ENCODE results near the gene WFIKKN1.
A peak's percentile ranks its signal among the peaks of the same experiment; 100 is the strongest.

The WFIKKN1 gene

DNA sequence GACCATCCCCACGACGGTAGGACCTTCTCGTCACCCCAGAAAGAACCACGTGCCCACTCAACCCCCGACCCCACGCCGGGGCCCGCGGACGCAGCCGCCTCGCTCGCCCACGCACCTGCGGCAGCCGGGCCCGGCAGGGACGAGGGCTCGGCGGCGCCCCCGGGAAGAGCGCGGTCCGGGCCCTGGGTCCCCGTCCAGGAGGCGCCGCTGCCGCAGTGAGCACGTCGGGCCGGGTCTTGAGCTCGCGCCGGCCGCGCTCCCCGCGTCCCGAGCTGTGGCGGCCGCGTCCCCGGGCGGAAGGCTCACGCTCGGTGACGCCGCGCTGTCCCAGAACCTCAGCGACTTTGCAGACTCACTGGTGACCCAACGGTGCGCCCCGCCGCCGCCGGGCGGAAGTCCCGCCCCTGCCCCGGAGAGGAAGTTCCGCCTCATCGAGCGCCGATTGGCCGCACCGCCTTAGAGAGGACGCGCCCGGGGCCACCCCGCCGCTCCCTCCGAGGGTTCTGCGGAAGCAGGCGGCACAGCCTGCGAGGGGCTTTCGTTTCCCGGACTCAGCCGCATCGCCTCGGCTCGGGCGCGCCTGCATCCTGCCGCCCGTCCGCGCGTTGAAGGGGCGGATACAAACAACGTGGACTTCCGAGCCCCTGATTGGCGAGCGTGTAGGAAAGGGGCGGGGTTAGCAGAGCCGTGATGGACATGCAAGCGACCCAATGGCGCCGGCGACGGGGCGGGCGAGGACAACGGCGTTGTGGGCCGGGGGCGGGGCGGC is 41.7 kb upstream of the WFIKKN1 start (continued):
- TF ChIP-seq, protein P1, sequence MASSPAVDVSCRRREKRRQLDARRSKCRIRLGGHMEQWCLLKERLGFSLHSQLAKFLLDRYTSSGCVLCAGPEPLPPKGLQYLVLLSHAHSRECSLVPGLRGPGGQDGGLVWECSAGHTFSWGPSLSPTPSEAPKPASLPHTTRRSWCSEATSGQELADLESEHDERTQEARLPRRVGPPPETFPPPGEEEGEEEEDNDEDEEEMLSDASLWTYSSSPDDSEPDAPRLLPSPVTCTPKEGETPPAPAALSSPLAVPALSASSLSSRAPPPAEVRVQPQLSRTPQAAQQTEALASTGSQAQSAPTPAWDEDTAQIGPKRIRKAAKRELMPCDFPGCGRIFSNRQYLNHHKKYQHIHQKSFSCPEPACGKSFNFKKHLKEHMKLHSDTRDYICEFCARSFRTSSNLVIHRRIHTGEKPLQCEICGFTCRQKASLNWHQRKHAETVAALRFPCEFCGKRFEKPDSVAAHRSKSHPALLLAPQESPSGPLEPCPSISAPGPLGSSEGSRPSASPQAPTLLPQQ (tag by site-specific recombination; IDR thresholded peaks at IDR 0.05): no peak
- TF ChIP-seq YY1 (tag by site-specific recombination; IDR thresholded peaks at IDR 0.05): peak; percentile 53; the same call in 1 of the 2 replicates
- TF ChIP-seq, protein P2, sequence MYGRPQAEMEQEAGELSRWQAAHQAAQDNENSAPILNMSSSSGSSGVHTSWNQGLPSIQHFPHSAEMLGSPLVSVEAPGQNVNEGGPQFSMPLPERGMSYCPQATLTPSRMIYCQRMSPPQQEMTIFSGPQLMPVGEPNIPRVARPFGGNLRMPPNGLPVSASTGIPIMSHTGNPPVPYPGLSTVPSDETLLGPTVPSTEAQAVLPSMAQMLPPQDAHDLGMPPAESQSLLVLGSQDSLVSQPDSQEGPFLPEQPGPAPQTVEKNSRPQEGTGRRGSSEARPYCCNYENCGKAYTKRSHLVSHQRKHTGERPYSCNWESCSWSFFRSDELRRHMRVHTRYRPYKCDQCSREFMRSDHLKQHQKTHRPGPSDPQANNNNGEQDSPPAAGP (tag by site-specific recombination; IDR thresholded peaks at IDR 0.05): no peak
- TF ChIP-seq ZFHX2 (tag by site-specific recombination; conservative IDR thresholded peaks at IDR 0.05): peak; percentile 72
- no peak for TF ChIP-seq ZNF121 (tag by site-specific recombination; IDR thresholded peaks at IDR 0.05)
- no peak for TF ChIP-seq ZNF560 (tag by site-specific recombination; IDR thresholded peaks at IDR 0.05; ENCODE audit: borderline replicate concordance)
- TF ChIP-seq KLF10 (tag by site-specific recombination; IDR thresholded peaks at IDR 0.05): 0 out of 2 replicates have a peak, but pooled peaks have one; percentile 20
- no peak for TF ChIP-seq ZNF202 (tag by site-specific recombination; IDR thresholded peaks at IDR 0.05; ENCODE audit: borderline replicate concordance)
- no peak for TF ChIP-seq ZNF211 (tag by site-specific recombination; IDR thresholded peaks at IDR 0.05; ENCODE audit: low read depth)
- TF ChIP-seq ZNF660 (tag by site-specific recombination; IDR thresholded peaks at IDR 0.05): 0 out of 2 replicates have a peak, but pooled peaks have one; percentile 50
- TF ChIP-seq ZNF514 (tag by site-specific recombination; IDR thresholded peaks at IDR 0.05): no peak
- TF ChIP-seq, protein P3, sequence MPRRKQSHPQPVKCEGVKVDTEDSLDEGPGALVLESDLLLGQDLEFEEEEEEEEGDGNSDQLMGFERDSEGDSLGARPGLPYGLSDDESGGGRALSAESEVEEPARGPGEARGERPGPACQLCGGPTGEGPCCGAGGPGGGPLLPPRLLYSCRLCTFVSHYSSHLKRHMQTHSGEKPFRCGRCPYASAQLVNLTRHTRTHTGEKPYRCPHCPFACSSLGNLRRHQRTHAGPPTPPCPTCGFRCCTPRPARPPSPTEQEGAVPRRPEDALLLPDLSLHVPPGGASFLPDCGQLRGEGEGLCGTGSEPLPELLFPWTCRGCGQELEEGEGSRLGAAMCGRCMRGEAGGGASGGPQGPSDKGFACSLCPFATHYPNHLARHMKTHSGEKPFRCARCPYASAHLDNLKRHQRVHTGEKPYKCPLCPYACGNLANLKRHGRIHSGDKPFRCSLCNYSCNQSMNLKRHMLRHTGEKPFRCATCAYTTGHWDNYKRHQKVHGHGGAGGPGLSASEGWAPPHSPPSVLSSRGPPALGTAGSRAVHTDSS (tag by site-specific recombination; IDR thresholded peaks at IDR 0.05): no peak
- TF ChIP-seq ZBTB8A (tag by site-specific recombination; IDR thresholded peaks at IDR 0.05): peak; percentile 84
- TF ChIP-seq ZNF416 (tag by site-specific recombination; IDR thresholded peaks at IDR 0.05): no peak
- peak; percentile 37 for TF ChIP-seq ZBTB20 (tag by site-specific recombination; IDR thresholded peaks at IDR 0.05)
- TF ChIP-seq, protein P4, sequence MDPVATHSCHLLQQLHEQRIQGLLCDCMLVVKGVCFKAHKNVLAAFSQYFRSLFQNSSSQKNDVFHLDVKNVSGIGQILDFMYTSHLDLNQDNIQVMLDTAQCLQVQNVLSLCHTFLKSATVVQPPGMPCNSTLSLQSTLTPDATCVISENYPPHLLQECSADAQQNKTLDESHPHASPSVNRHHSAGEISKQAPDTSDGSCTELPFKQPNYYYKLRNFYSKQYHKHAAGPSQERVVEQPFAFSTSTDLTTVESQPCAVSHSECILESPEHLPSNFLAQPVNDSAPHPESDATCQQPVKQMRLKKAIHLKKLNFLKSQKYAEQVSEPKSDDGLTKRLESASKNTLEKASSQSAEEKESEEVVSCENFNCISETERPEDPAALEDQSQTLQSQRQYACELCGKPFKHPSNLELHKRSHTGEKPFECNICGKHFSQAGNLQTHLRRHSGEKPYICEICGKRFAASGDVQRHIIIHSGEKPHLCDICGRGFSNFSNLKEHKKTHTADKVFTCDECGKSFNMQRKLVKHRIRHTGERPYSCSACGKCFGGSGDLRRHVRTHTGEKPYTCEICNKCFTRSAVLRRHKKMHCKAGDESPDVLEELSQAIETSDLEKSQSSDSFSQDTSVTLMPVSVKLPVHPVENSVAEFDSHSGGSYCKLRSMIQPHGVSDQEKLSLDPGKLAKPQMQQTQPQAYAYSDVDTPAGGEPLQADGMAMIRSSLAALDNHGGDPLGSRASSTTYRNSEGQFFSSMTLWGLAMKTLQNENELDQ (tag by site-specific recombination; IDR thresholded peaks at IDR 0.05; ENCODE audit: low read depth): no peak
- TF ChIP-seq, protein P5, sequence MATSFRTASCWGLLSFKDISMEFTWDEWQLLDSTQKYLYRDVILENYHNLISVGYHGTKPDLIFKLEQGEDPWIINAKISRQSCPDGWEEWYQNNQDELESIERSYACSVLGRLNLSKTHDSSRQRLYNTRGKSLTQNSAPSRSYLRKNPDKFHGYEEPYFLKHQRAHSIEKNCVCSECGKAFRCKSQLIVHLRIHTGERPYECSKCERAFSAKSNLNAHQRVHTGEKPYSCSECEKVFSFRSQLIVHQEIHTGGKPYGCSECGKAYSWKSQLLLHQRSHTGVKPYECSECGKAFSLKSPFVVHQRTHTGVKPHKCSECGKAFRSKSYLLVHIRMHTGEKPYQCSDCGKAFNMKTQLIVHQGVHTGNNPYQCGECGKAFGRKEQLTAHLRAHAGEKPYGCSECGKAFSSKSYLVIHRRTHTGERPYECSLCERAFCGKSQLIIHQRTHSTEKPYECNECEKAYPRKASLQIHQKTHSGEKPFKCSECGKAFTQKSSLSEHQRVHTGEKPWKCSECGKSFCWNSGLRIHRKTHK (tag by site-specific recombination; IDR thresholded peaks at IDR 0.05): no peak
- peak; percentile 0; the same call in 1 of the 2 replicates for TF ChIP-seq ZNF600 (tag by site-specific recombination; IDR thresholded peaks at IDR 0.05)
- TF ChIP-seq ZNF10 (tag by site-specific recombination; IDR thresholded peaks at IDR 0.05): no peak
- TF ChIP-seq SCRT1 (tag by site-specific recombination; IDR thresholded peaks at IDR 0.05; ENCODE audit: borderline replicate concordance): no peak
- TF ChIP-seq, protein P6, sequence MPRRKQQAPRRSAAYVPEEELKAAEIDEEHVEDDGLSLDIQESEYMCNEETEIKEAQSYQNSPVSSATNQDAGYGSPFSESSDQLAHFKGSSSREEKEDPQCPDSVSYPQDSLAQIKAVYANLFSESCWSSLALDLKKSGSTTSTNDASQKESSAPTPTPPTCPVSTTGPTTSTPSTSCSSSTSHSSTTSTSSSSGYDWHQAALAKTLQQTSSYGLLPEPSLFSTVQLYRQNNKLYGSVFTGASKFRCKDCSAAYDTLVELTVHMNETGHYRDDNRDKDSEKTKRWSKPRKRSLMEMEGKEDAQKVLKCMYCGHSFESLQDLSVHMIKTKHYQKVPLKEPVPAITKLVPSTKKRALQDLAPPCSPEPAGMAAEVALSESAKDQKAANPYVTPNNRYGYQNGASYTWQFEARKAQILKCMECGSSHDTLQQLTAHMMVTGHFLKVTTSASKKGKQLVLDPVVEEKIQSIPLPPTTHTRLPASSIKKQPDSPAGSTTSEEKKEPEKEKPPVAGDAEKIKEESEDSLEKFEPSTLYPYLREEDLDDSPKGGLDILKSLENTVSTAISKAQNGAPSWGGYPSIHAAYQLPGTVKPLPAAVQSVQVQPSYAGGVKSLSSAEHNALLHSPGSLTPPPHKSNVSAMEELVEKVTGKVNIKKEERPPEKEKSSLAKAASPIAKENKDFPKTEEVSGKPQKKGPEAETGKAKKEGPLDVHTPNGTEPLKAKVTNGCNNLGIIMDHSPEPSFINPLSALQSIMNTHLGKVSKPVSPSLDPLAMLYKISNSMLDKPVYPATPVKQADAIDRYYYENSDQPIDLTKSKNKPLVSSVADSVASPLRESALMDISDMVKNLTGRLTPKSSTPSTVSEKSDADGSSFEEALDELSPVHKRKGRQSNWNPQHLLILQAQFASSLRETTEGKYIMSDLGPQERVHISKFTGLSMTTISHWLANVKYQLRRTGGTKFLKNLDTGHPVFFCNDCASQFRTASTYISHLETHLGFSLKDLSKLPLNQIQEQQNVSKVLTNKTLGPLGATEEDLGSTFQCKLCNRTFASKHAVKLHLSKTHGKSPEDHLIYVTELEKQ (tag by site-specific recombination; IDR thresholded peaks at IDR 0.05; ENCODE audit: borderline replicate concordance): no peak
- no peak for TF ChIP-seq ZNF707 (tag by site-specific recombination; IDR thresholded peaks at IDR 0.05)
- TF ChIP-seq FEZF1 (tag by site-specific recombination; IDR thresholded peaks at IDR 0.05): no peak
- no peak for TF ChIP-seq ZNF2 (tag by site-specific recombination; IDR thresholded peaks at IDR 0.05)

Data from HEK293 (cell line).